Smooth muscle cell (in vitro differentiated cells): ENCODE results near the gene PCMT1. TPM values are rescaled to one million over a fixed set of nuclear protein-coding genes. Genes with fewer than 3 reads are reported as not detected.

Experiments
- DNase-seq: peaks from one replicate; lab custom pipeline; 2025; ENCODE audit not compliant: unreplicated experiment; lab: John Stamatoyannopoulos, UW
- H2AFZ ChIP-seq: fragments of 200-600 bp; sonication (generic); 2 replicates; pipeline ENCODE4 v1.6.0; 2016; ENCODE audit warnings: antibody characterized with exemption, low read depth, mild to moderate bottlenecking
- H3F3A ChIP-seq: fragments of 200-600 bp; sonication (generic); 2 replicates; pipeline ENCODE4 v1.6.0; 2017; ENCODE audit warnings: antibody characterized with exemption, low read depth
- H3K27ac ChIP-seq: fragments of 200-600 bp; sonication (generic); 2 replicates; pipeline ENCODE4 v1.5.1; 2016; ENCODE audit warnings: low read depth, mild to moderate bottlenecking
- H3K27me3 ChIP-seq: fragments of 200-600 bp; sonication (generic); 2 replicates; pipeline ENCODE4 v1.6.1; 2016; ENCODE audit warnings: low read depth, mild to moderate bottlenecking
- H3K36me3 ChIP-seq: fragments of 200-600 bp; sonication (generic); 2 replicates; pipeline ENCODE4 v1.5.1; 2016; ENCODE audit warnings: low read depth
- H3K4me1 ChIP-seq: fragments of 200-600 bp; sonication (generic); 2 replicates; pipeline ENCODE4 v1.5.1; 2016; ENCODE audit warnings: low read depth
- H3K4me2 ChIP-seq: fragments of 200-600 bp; sonication (generic); 2 replicates; pipeline ENCODE4 v1.6.0; 2016; ENCODE audit warnings: mild to moderate bottlenecking
- H3K4me3 ChIP-seq: fragments of 200-600 bp; sonication (generic); 2 replicates; pipeline ENCODE4 v1.5.1; 2016; ENCODE audit warnings: mild to moderate bottlenecking
- H3K79me2 ChIP-seq: fragments of 200-600 bp; sonication (generic); 2 replicates; pipeline ENCODE4 v1.6.0; 2016; ENCODE audit warnings: low read depth, mild to moderate bottlenecking
- H3K9ac ChIP-seq: fragments of 200-600 bp; sonication (generic); 2 replicates; pipeline ENCODE4 v1.6.0; 2016; ENCODE audit warnings: low read depth
- H3K9me3 ChIP-seq: fragments of 200-600 bp; sonication (generic); replicated peaks from 2 replicates; pipeline ENCODE4 v1.5.1; 2016; ENCODE audit warnings: low read depth
- H4K20me1 ChIP-seq: fragments of 200-600 bp; sonication (generic); 2 replicates; pipeline ENCODE4 v1.6.0; 2016; ENCODE audit warnings: low read depth
- CTCF ChIP-seq: fragments of 200-600 bp; sonication (generic); IDR thresholded peaks from 2 replicates; pipeline ENCODE4 v1.5.1; 2017; ENCODE audit warnings: borderline replicate concordance, mild to moderate bottlenecking, antibody characterized with exemption; ENCODE audit not compliant: insufficient read depth, poor library complexity, severe bottlenecking
- WGBS: methylation state at CpG from one replicate; pipeline ENCODE4 v1.1.7; 2016; ENCODE audit warnings: low lambda C conversion rate; 5-methylcytosine and 5-hydroxymethylcytosine counted together
- polyA plus RNA-seq: library from polyadenylated mRNA; unstranded; fragments of >200 nt; fragmentation: Nextera tagmentation; extraction: Ambion mirVana; gene quantifications from 2 replicates; pipeline ENCODE4 v1.2.1, GENCODE V29; 2016
- total RNA-seq: library from RNA; depleted of rRNA; stranded (reverse); fragments of >200 nt; gene quantifications from 2 replicates; pipeline ENCODE4 v1.2.3, GENCODE V29; 2014

PCMT1 gene
- total and polyA plus RNA-seq, 2 experiments from 2014 or later = 97.9 to 139 TPM

- Histone ChIP-seq H3K4me1 (no peaks in the 10 kb centered on the region), H3K27me3 (no peaks in the 10 kb centered on the region), H3K4me2 (no peak overlapping the region), H3K9ac (no peak overlapping the region), H2AFZ (no peak overlapping the region), H4K20me1 (peaks cover 22% of the 10 kb centered on the region), H3K36me3 (peaks cover 17% of the 10 kb centered on the region), H3K9me3 (no peaks in the 10 kb centered on the region), H3K79me2 (peaks cover 26% of the 10 kb centered on the region), H3K27ac (no peak overlapping the region), H3K4me3 (no peak overlapping the region), H3F3A (no peaks in the 10 kb centered on the region)
- TF ChIP-seq CTCF = no peak
- no peak for DNase-seq
- WGBS = 98% methylated on average over 6 of the region's 6 CpGs
Measured at GRCh38 chr6:149771925-149772324, 22.4 kb downstream of the PCMT1 start.

- no peak overlapping the region for H3K4me2 ChIP-seq
- H3K27me3 ChIP-seq = no peaks in the 10 kb centered on the region
- TF ChIP-seq CTCF = no peak
- no peak overlapping the region for H3K4me3 ChIP-seq
- H3K27ac ChIP-seq = no peak overlapping the region
- H3K36me3 ChIP-seq = peaks cover 7% of the 10 kb centered on the region
- H3K79me2 ChIP-seq = peaks cover 14% of the 10 kb centered on the region
- H3F3A ChIP-seq = no peaks in the 10 kb centered on the region
- H3K4me1 ChIP-seq = no peaks in the 10 kb centered on the region
- H2AFZ ChIP-seq = no peak overlapping the region
- H3K9ac ChIP-seq = no peak overlapping the region
- peaks cover 7% of the 10 kb centered on the region for H4K20me1 ChIP-seq
- WGBS = 96% methylated on average over 1 of the region's 1 CpG
- no peaks in the 10 kb centered on the region for H3K9me3 ChIP-seq
- no peak for DNase-seq
Measured at GRCh38 chr6:149777624-149778023, 28.1 kb downstream of the PCMT1 start.

- H3K4me1 ChIP-seq = no peaks in the 10 kb centered on the region
- H4K20me1 ChIP-seq = peaks cover 7% of the 10 kb centered on the region
- H3K4me2 ChIP-seq = no peak overlapping the region
- WGBS = 75% methylated on average over 2 of the region's 2 CpGs
- H3F3A ChIP-seq = no peaks in the 10 kb centered on the region
- H3K79me2 ChIP-seq = peaks cover 22% of the 10 kb centered on the region
- no peak for DNase-seq
- TF ChIP-seq CTCF = no peak
- no peaks in the 10 kb centered on the region for H3K9me3 ChIP-seq
- H3K27ac ChIP-seq = no peak overlapping the region
- H2AFZ ChIP-seq = no peak overlapping the region
- H3K36me3 ChIP-seq = no peaks in the 10 kb centered on the region
- no peaks in the 10 kb centered on the region for H3K27me3 ChIP-seq
- no peak overlapping the region for H3K9ac ChIP-seq
- H3K4me3 ChIP-seq = no peak overlapping the region
Measured at GRCh38 chr6:149779644-149779963, 30.1 kb downstream of the PCMT1 start.

- no peak for DNase-seq
- H3K79me2 ChIP-seq = peaks cover 22% of the 10 kb centered on the region
- no peak overlapping the region for H3K4me3 ChIP-seq
- no peaks in the 10 kb centered on the region for H3K27me3 ChIP-seq
- H3K4me1 ChIP-seq = no peaks in the 10 kb centered on the region
- no peaks in the 10 kb centered on the region for H3F3A ChIP-seq
- no peaks in the 10 kb centered on the region for H3K36me3 ChIP-seq
- no peak overlapping the region for H3K9ac ChIP-seq
- no peaks in the 10 kb centered on the region for H3K9me3 ChIP-seq
- no peak for TF ChIP-seq CTCF
- no peak overlapping the region for H2AFZ ChIP-seq
- peaks cover 7% of the 10 kb centered on the region for H4K20me1 ChIP-seq
- no peak overlapping the region for H3K27ac ChIP-seq
- H3K4me2 ChIP-seq = no peak overlapping the region
Measured at GRCh38 chr6:149781715-149782114, 32.2 kb downstream of the PCMT1 start.
